Activated CD4-positive, alpha-beta T cell treated with anti-CD3 and anti-CD28 coated beads, Interleukin-2, Interleukin-6, amounts not matched to agents 100 ng/mL and 50 ng/mL, durations not matched to agents 16 hours and 8 hours (primary cell): ENCODE results near the gene TTC36.
"Not testable (repeated sequence)": the region's sequence is repeated elsewhere in the genome, so short reads cannot be mapped to it uniquely, and the experiment has no call there.

Experiments used
- DNase-seq: peaks from one replicate; pipeline ENCODE4 v3.0.0-alpha.2; 2020

Gene TTC36

DNA sequence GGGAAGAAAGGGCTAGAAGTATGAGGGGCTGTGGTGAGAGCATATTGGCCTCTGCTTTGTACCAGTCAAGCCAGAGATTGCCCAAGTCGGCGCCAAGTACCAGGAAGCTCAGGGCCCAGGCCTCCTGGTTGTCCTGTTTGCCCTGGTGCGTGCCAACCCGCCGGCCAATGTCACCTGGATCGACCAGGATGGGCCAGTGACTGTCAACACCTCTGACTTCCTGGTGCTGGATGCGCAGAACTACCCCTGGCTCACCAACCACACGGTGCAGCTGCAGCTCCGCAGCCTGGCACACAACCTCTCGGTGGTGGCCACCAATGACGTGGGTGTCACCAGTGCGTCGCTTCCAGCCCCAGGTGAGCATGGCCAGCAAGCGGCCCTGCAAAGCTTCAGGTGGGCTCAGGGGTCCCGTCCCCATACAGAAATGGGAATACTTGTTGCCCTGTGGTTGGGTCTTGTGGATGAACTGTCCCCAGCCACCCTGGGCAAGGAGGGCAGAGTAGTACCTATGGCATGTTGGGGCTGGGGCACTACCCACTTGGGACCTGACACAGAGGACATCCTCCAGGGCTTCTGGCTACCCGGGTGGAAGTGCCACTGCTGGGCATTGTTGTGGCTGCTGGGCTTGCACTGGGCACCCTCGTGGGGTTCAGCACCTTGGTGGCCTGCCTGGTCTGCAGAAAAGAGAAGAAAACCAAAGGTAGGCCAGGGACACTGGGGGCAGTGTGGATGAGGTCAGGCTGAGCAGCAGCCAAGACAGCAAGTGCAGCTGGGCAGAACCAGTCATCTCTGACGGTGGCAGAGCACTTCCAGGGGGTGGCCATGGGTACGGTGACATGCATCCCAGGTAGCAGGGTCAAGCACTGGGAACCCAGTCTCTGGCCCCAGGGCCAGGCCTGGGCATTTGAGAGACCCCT, 5.8 kb downstream of the TTC36 start:
- DNase-seq = no peak

DNA sequence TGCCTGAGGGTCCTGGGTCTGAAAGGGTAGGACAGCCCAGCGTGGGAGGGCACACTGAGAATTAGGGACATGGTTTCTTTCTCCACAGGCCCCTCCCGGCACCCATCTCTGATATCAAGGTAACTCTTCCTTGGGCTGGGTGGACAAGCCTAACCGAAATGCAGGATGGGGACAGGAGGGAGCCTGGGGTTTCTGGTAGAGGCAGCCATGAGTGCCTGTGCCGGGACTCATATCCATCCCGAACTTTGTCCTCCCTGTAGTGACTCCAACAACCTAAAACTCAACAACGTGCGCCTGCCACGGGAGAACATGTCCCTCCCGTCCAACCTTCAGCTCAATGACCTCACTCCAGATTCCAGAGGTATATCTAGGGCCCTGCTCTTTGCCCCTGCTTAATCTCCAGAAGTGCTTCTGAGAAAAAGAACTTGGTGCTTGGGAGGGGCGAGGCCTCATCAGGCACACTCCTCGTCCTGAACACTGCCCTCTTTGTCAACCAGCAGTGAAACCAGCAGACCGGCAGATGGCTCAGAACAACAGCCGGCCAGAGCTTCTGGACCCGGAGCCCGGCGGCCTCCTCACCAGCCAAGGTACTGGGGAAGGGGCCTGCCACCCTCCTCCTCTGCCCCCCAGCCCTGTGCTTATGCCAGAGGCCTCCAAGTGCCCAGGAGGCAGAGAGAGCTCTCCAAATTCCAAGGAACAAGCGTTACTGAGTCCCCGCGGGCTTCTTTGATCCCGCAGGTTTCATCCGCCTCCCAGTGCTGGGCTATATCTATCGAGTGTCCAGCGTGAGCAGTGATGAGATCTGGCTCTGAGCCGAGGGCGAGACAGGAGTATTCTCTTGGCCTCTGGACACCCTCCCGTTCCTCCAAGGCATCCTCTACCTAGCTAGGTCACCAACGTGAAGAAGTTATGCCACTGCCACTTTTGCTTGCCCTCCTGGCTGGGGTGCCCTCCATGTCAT, 6.8 kb downstream of the TTC36 start:
- no peak for DNase-seq

DNA sequence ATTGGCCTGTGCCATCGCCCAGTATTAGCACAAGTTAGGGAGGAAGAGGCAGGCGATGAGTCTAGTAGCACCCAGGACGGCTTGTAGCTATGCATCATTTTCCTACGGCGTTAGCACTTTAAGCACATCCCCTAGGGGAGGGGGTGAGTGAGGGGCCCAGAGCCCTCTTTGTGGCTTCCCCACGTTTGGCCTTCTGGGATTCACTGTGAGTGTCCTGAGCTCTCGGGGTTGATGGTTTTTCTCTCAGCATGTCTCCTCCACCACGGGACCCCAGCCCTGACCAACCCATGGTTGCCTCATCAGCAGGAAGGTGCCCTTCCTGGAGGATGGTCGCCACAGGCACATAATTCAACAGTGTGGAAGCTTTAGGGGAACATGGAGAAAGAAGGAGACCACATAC, 8.0 kb downstream of the TTC36 start:
- no peak for DNase-seq

DNA sequence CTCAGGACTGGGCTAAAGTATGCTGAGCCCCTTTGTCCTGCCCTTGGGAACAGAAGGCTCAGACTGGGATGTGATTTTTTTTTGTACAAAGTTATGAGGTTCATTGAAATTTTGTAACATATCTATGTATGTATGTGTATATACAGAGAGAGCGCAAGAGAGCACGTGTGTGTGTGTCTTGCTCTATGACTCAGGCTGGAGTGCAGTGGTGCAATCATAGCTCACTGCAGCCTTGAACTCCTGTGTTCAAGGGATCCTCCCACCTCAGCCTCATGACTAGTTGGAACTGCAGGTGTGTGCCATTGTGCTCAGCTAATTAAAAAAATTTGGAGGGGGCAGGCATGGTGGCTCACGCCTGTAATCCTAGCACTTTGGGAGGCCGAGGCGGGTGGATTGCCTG, 9.5 kb downstream of the TTC36 start:
- DNase-seq = no peak

DNA sequence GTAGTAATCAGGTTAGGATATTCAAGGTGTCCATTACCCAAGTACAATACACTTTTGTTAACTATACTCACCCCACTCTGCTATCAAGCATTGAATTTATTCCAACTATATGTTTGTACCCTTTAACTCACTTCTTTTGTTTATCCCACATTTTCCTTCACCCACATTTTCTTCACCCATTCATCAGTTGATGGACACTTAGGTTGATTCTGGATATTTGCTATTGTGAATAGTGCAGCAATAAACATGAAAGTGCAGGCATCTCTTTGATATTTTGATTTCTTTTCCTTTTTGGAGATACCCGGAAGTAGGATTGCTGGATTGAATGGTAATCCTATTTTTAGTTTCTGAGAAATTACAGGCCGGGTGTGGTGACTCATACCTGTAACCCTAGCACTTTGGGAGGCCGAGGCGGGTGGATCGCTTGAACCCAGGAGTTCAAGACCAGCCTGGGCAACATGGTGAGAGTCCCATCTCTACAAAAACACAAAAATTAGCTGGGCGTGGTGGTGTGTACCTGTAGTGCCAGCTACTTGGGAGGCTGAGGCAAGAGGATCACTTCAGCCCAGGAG, 10.2 kb downstream of the TTC36 start:
- DNase-seq = no peak

DNA sequence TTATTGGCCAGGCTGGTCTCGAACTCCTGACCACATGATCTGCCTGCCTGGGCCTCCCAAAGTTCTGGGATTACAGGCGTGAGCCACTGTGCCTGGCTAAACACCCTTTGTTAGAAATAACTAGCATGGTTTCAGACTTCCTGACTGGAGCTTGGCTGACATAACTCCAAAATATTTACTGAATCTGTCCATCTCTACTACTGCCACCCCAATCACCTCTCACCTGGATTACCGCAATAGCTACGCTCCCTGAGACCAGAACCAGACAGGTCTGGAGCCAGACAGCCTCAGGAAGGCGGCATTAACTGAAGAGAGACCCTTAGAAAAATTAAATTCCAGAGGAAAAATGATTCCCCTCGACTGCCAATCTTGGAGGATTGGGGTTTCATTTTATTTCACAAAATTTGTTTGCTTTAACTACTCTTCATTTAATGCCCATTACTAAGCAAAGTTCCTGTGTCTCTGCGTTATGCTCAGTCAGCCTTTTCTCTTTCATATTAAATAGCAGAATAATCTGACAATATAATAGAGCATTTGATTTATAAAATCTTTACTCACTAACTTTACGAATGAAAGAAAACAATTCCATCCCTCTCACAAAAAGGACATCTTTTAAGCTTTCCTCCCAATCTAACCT, 16.9 kb downstream of the TTC36 start:
- no peak for DNase-seq

DNA sequence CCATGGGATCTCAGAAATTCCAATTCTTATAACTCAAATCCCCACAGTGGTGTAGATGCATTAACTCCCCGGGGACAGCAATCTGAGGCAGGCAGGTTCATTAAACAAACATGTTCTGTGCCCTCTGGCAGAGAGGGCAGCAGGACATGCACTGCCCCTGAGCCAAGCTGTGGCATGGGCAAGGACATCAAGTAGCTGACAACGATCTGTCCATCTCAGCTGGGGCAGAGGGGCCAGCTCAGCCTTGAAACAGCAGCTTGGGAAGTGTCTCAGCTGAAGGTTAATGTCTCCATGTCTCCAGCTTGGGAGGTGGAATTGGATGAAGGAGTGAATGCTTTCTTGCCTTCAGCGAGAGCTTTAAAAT, 17.4 kb downstream of the TTC36 start:
- DNase-seq = no peak

DNA sequence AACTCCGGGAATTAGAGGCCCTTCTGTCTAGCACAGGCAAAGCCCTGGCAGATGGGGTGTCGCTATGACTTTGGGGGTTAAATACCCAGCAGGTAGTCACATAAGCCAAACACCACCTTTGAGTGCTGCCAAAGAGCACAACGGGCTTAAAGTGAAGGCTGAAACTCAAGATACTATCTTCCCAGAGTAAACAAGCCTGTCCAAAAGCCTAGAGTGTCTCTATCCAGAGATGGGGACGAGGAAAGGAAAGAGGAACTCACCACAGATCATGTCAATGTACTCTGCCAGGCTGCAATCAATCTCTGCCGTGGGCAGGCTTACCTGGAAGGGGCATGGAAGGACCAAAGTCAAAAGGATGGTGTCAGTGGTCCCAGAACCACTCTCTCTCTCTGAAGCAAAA, 18.3 kb downstream of the TTC36 start:
- no peak for DNase-seq

DNA sequence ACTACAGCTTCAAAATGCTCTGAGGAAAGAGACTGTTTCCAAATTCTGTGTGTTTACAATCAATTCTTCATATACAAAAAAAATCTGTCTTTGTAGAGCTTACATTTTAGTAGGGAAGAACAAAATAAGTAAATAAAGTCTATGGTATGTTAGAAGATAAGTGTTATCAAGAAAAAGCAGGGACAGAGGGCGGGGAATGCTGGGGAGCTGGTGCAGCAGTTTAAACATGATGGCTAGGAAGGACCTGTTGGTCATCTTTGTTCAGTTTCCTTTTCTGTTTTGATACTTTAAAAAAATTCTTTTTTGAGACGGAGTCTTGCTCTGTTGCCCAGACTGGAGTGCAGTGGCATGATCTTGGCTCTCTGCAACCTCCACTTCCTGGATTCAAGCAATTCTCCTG, 19.9 kb downstream of the TTC36 start:
- no peak for DNase-seq

DNA sequence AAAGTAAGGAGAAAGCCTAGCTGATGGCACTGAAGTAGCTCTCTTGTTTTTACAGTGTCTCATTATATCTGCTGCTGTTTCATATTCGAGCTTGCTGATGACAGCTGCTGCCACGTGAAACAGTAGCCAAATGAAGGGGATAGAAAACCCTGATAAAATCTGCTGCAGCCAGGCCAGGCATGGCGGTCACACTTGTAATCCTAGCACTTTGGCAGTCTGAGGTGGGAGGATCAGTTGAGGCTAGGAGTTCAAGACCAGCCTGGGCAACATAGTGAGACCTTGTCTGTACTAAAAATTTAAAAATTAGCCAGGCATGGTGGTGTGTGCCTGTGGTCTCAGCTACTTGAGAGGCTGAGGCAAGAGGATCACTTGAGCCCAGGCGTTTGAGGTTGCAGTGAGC, 25.1 kb downstream of the TTC36 start:
- no peak for DNase-seq

DNA sequence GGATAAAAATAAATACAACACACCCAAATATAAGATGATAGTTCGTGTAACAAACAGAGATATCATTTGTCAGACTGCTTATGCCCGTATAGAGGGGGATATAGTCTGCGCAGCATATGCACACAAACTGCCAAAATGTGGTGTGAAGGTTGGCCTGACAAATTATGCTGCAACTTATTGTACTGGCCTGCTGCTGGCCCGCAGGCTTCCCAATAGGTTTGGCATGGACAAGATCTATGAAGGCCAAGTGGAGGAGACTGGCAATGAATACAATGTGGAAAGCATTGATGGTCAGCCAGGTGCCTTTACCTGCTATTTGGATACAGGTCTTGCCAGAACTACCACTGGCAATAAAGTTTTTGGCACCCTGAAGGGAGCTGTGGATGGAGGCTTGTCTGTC, 33.5 kb downstream of the TTC36 start:
- no peak for DNase-seq

DNA sequence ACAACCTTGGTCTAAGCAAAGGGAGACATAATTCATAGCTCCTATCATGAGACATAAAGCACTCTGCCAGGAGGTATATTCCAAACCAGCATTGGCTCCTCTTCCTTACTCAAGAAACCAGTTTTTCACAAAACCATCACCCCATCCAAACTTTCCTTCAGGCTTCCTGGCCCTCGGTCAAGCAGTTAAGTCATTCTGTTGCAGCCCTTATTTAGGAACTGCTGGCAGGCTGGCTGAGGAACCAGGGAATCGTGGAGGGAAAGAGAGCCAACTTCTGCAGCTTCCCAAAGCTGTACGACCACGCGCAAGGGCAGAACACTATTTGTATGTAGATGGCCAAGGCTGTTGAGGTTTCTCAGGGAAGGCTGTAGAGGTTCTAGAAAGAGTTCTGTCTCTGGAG, 37.8 kb downstream of the TTC36 start:
- no peak for DNase-seq

DNA sequence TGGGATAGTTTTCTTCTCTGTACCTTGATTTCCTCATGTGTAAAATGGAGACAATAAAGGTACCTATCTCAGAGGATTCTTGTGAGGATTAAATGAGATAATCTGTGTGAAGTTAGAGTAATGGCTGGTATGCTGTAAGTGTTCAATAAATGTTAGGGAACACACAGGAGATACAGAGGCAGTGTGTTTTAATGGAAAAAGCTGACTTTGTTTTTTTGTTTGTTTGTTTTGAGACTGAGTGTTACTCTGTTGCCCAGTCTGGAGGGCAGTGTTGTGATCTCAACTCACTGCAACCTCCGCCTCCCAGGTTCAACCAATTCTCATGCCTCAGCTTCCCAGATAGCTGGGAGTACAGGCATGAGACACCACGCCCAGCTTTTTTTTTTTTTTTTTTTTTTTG, 42.4 kb downstream of the TTC36 start:
- DNase-seq = no peak

DNA sequence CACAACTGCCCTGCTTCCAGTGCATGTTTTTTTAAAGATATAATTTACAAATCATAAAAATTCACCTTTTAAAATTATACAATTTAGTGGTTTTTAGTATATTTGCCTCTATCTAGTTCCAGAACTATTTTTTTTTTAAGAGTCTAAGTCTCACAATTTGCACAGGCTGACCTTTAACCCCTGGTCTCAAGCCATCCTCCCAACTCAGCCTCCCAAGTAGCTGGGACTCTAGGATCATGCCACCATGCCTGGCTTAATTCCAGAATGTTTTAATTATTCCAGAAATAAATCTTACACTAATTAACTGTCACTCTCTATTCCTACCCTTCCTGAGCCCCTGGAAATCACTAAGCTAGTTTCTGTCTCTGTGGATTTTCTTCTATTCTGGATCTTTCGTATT, 43.5 kb downstream of the TTC36 start:
- DNase-seq = no peak

DNA sequence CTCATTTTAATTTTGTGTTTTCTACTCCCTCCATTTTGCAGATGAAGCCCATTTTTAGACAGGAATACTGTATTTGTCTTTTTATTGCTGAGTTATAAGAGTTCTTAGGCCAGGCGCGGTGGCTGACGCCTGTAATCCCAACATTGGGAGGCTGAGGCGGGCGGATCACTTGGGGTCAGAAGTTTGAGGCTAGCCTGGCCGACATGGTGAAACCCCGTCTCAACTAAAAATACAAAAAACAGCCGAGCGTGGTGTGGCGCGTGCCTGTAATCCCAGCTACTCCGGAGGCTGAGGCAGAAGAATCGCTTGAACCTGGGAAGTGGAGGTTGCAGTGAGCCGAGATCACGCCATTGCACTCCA, 44.4 kb downstream of the TTC36 start:
- DNase-seq = not testable (repeated sequence)

DNA sequence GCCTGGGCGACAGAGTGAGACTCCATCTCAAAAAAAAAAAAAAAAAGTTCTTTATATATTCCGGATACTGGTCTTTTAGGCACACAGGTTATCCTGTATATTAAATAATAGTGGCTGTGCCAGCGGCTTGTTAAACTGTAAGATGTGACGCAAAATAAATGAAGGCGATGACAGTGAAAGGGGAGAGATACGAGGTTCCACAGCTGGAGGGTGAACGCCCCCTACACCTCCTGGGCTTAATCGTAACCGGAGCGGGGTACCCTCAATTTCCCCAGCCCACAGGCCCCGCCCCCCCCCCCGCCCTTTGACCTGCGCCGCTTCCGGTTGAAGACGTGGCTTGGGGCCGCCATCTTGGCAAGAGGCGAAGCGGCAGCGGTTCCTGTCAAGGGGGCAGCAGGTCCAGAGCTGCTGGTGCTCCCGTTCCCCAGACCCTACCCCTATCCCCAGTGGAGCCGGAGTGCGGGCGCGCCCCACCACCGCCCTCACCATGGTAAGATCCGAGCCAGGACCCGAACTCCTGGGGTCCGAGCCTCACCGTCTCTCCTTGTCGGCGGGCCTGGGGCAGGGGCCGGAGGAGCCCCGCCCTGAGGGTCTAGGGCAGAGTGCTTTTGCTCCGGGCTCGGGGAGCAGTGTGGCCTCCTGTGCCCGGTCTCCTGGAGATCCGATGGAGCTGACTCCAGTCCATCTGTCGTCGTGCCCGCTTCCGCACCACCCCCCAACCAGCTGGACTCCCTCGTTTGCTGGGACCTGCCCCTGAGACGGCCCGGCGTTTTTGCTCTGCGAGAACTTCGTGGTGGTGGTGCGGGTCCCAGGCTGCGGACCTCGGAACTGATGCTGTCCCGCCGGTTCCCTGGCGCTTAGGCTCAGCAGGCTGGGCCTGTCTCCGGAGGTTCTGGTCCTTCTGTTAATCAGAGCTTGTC, 45.0 kb downstream of the TTC36 start, which contains the start of gene ARCN1:
Gene ARCN1, plus strand, starts transcription at position 349 of the 920 bp plus-strand sequence. Its CDS starts 139 bp downstream, at position 488.
- peak; percentile 87 for DNase-seq

DNA sequence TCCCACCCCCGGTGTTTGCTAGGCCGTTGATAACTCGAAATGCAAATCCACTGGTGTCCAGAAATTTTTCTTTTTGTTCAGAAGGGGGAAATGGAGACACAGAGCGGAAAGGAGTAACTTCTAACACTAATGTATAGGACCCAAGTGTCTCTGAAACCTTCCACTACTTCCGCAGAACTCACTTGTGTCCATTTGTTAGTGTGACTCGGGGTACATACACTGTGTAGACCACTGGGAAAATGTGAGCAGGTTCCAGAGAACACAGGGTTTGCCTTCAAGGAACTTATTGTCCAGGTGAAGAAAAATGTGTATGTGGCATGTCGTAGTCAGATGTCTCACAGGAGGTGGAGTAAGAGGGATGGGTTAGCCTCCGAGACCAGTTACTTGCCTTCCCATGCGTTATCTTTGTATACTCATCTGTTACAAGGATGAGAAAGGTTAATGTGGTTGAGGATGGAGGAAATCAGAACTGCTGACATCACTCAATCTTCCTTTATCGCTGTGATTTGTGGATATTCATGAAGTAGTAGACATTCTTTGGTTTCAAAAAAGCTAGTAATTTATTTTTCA, 45.8 kb downstream of the TTC36 start:
- peak; percentile 67 for DNase-seq

DNA sequence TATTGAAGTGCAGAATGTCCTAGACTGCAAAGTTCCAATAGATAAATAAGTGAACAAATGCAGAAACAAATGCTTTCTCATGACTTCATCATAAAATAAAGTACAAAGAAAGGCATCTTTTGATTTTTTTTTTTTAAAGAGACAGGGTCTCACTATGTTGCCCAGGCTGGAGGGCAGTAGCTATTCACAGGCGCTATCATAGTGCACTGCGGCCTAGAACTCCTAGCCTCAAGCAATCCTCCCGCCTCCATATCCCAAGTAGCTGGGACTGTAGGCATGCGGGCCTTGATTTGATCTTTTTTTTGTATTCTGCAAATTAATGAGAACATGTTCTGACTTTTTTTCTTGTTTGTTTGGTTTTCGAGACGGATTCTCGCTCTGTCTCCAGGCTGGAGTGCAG, 47.4 kb downstream of the TTC36 start:
- DNase-seq = no peak

DNA sequence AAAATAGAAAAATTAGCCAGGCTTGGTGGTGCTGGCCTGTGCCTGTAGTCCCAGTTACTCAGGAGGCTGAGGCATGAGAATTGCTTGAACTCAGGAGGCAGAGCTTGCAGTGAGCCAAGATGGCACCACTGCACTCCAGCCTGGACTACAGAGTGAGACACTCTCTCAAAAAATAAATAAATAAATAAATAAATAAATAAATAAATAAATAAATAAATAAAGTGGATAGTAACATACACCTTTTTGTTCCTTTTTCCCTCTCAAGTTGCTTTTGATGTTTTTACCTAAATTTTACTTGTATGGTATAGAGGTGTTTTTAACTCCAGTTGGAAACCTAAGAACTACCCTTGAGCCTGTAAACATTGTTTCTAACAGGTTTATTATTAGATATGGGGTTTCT, 50.7 kb downstream of the TTC36 start:
- DNase-seq = not testable (repeated sequence)
